SK-N-SH treated with all-trans-retinoic acid at 6 μM for 48 hours (cell line): ENCODE measurements around the gene CDH20.
A peak's percentile ranks its signal among the peaks of the same experiment; 100 is the strongest.

Source experiments
- ATAC-seq: fragments of 200-7000 bp; cut with Tn5 transposase; 3 replicates; pipeline ENCODE4 v1.9.1; 2020; ENCODE audit warnings: mild to moderate bottlenecking, moderate library complexity
- ARNTL ChIP-seq: fragments of 450-650 bp; formaldehyde crosslinking; IDR thresholded peaks from 2 replicates; pipeline ENCODE4 v1.5.0; 2020; ENCODE audit warnings: low read depth, mild to moderate bottlenecking, moderate library complexity, borderline replicate concordance
- BACH2 ChIP-seq: fragments of 250-450 bp; sonication (Bioruptor Pico); IDR thresholded peaks from 2 replicates; pipeline ENCODE4 v1.9.0; 2021; ENCODE audit warnings: mild to moderate bottlenecking, borderline replicate concordance
- CSDC2 ChIP-seq: fragments of 250-450 bp; sonication (Bioruptor Pico); IDR thresholded peaks from 2 replicates; pipeline ENCODE4 v1.5.0; 2020; ENCODE audit warnings: mild to moderate bottlenecking, moderate library complexity
- ESRRG ChIP-seq: fragments of 250-450 bp; sonication (Bioruptor Pico); IDR thresholded peaks from 2 replicates; pipeline ENCODE4 v1.6.1; 2021; ENCODE audit warnings: mild to moderate bottlenecking
- GLIS3 ChIP-seq: fragments of 250-450 bp; sonication (Bioruptor Pico); IDR thresholded peaks from 2 replicates; pipeline ENCODE4 v1.5.0; 2020; ENCODE audit warnings: mild to moderate bottlenecking, moderate library complexity
- ISL1 ChIP-seq: fragments of 250-450 bp; sonication (Bioruptor Pico); IDR thresholded peaks from 2 replicates; pipeline ENCODE4 v2.1.2; 2022; ENCODE audit warnings: mild to moderate bottlenecking, moderate library complexity
- OSR1 ChIP-seq: fragments of 250-450 bp; sonication (Bioruptor Pico); IDR thresholded peaks from 2 replicates; pipeline ENCODE4 v1.8.0; 2022; ENCODE audit warnings: moderate library complexity, mild to moderate bottlenecking, inconsistent platforms
- PPARA ChIP-seq: fragments of 250-450 bp; sonication (Bioruptor Pico); IDR thresholded peaks from 2 replicates; pipeline ENCODE4 v1.5.0; 2020; ENCODE audit warnings: mild to moderate bottlenecking, borderline replicate concordance
- SNAI2 ChIP-seq: fragments of 250-450 bp; sonication (Bioruptor Pico); IDR thresholded peaks from 2 replicates; pipeline ENCODE4 v1.5.0; 2020; ENCODE audit warnings: mild to moderate bottlenecking, moderate library complexity
- ZC3H10 ChIP-seq: fragments of 250-450 bp; sonication (Bioruptor Pico); IDR thresholded peaks from 2 replicates; pipeline ENCODE4 v1.5.1; 2021; ENCODE audit warnings: mild to moderate bottlenecking, moderate library complexity
- ZFP3 ChIP-seq: fragments of 250-450 bp; sonication (Bioruptor Pico); IDR thresholded peaks from 2 replicates; pipeline ENCODE4 v1.5.0; 2020; ENCODE audit warnings: mild to moderate bottlenecking, moderate library complexity
- ZFP30 ChIP-seq: fragments of 450-650 bp; formaldehyde crosslinking; IDR thresholded peaks from 2 replicates; pipeline ENCODE4 v1.5.0; 2022; ENCODE audit warnings: mild to moderate bottlenecking, moderate library complexity
- ZNF565 ChIP-seq: fragments of 450-650 bp; formaldehyde crosslinking; conservative IDR thresholded peaks from 2 replicates; pipeline ENCODE4 v1.5.0; 2020; ENCODE audit warnings: low read depth, mild to moderate bottlenecking, moderate library complexity
- ZNF70 ChIP-seq: fragments of 450-650 bp; formaldehyde crosslinking; IDR thresholded peaks from 2 replicates; pipeline ENCODE4 v1.5.0; 2020; ENCODE audit warnings: mild to moderate bottlenecking, moderate library complexity
- ZNF8 ChIP-seq: fragments of 450-650 bp; formaldehyde crosslinking; IDR thresholded peaks from 2 replicates; pipeline ENCODE4 v1.5.0; 2020; ENCODE audit warnings: mild to moderate bottlenecking, moderate library complexity
- TF ChIP-seq, protein P1 (sequence below): fragments of 250-450 bp; sonication (Bioruptor Pico); IDR thresholded peaks from 2 replicates; pipeline ENCODE4 v1.5.0; 2020; ENCODE audit warnings: mild to moderate bottlenecking, moderate library complexity
- TF ChIP-seq, protein P2 (sequence below): fragments of 250-450 bp; sonication (Bioruptor Pico); IDR thresholded peaks from 2 replicates; pipeline ENCODE4 v1.8.0; 2020; ENCODE audit warnings: mild to moderate bottlenecking, moderate library complexity, borderline replicate concordance
- TF ChIP-seq, protein P3 (sequence below): fragments of 250-450 bp; sonication (Bioruptor Pico); IDR thresholded peaks from 2 replicates; pipeline ENCODE4 v1.8.0; 2021; ENCODE audit warnings: low read depth, mild to moderate bottlenecking, moderate library complexity, borderline replicate concordance

The CDH20 gene

DNA sequence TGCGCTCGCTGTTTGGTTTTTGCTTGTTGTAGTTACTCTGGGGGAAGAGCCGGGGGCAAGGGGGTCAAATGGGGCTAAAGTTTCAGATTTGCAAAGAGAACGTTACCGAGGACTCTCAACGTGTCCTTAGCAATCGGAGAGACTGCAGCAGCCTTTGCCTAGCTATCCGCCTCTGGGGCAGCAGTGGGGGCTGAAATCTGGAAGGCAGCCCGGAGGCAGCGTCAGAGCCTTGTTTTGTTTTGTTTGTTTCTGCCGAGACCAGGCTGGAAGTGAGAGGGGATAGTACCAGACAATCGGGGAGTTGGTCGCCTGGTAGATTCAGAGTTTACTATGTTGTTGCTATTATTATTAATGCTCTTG lies 1.2 kb downstream of the CDH20 start:
- TF ChIP-seq PPARA (CRISPR knock-in tag), result no peak
- no peak for TF ChIP-seq ARNTL
- no peak for TF ChIP-seq SNAI2 (CRISPR knock-in tag)
- no peak for TF ChIP-seq ZNF70 (CRISPR knock-in tag)
- no peak for TF ChIP-seq OSR1 (CRISPR knock-in tag)

DNA sequence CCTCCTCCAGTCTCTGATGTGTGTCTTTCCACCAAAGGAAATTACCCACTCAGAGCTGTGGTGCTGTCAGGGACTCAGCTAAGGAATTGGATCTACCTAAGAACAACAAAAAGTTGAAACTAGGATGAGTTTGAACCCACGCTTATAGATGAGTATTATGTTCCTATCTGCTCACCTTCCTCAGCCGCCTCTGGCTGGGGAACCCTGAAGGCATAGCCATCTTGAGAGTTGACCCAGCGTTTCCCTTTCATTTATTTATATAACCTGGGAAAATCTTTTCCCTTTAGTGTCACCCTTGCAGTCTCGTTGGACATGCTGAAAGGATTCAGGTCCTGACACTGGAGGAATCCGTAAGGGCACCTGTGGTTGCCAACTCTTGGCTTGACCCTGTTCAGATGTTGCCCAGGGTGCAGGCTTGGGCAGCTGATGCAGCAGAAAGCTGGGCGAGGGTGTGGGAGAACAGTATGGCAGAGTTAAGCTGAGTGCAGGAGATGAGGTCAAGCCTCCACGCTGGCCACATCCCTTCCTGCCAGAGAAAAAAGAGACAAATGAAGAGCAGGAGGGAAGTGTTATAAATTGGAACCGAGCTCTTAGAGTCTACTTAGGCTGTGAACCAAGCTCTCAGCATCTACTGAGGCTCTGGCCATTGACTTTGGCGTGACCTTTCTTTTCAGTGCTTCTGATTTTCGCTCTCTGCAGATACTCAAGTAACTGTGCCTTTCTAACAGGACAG lies 1.9 kb downstream of the CDH20 start:
- TF ChIP-seq ESRRG (CRISPR knock-in tag) (no peak), ZFP30 (CRISPR knock-in tag) (no peak), CSDC2 (CRISPR knock-in tag) (no peak), OSR1 (CRISPR knock-in tag) (no peak)
- TF ChIP-seq, all 23 proteins: peak for 0
- ATAC-seq, result no peak

More for the DNA sequence above, 1.2 kb downstream of the CDH20 start:
- peak; percentile 18; the same call in 2 of the 3 replicates for ATAC-seq

DNA sequence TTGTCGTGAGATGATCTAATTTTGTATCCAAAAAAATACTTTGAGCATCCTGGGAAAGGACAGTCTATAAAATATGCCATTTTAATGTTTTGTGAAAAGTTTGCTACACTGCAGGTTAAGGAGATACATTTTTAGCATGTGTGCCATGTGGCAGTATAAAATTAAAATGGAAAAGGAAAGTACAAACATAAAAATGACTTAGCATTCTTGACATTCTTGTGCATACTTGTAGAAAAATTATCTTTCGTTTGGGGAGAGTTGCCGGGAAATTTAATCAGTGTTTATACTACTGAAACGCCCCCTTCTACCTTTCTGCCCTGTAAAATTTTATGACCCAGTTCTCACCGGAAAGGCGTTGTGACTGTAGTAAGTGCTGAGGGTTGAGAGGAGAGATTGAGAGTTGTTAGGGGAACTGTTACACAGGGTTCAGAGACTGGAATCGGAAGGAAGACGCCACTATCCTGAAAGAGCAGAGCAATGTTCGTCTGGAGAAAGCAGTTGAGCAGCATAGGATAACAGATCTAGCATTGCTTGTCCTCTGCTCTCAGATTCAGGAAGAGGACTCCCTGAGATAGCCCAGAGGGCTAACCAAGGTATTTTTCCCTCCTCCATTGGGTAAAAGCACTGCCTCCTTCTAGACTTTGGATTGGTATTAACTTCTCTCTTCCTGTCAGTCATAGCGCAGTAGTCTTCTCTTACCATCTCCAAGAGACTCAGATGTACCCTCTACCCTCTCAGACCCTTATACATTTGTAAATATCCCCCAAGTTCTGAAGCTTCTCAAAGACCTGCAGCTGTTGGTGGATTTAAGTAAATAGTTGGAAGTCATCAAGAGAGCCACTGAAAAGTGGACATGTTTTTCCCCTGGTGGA lies 2.7 kb downstream of the CDH20 start:
- TF ChIP-seq, protein P1, sequence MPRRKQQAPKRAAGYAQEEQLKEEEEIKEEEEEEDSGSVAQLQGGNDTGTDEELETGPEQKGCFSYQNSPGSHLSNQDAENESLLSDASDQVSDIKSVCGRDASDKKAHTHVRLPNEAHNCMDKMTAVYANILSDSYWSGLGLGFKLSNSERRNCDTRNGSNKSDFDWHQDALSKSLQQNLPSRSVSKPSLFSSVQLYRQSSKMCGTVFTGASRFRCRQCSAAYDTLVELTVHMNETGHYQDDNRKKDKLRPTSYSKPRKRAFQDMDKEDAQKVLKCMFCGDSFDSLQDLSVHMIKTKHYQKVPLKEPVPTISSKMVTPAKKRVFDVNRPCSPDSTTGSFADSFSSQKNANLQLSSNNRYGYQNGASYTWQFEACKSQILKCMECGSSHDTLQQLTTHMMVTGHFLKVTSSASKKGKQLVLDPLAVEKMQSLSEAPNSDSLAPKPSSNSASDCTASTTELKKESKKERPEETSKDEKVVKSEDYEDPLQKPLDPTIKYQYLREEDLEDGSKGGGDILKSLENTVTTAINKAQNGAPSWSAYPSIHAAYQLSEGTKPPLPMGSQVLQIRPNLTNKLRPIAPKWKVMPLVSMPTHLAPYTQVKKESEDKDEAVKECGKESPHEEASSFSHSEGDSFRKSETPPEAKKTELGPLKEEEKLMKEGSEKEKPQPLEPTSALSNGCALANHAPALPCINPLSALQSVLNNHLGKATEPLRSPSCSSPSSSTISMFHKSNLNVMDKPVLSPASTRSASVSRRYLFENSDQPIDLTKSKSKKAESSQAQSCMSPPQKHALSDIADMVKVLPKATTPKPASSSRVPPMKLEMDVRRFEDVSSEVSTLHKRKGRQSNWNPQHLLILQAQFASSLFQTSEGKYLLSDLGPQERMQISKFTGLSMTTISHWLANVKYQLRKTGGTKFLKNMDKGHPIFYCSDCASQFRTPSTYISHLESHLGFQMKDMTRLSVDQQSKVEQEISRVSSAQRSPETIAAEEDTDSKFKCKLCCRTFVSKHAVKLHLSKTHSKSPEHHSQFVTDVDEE (CRISPR knock-in tag), result no peak
- TF ChIP-seq GLIS3 (CRISPR knock-in tag), result no peak
- no peak for TF ChIP-seq ESRRG (CRISPR knock-in tag)
- TF ChIP-seq OSR1 (CRISPR knock-in tag), result no peak
- TF ChIP-seq, protein P2, sequence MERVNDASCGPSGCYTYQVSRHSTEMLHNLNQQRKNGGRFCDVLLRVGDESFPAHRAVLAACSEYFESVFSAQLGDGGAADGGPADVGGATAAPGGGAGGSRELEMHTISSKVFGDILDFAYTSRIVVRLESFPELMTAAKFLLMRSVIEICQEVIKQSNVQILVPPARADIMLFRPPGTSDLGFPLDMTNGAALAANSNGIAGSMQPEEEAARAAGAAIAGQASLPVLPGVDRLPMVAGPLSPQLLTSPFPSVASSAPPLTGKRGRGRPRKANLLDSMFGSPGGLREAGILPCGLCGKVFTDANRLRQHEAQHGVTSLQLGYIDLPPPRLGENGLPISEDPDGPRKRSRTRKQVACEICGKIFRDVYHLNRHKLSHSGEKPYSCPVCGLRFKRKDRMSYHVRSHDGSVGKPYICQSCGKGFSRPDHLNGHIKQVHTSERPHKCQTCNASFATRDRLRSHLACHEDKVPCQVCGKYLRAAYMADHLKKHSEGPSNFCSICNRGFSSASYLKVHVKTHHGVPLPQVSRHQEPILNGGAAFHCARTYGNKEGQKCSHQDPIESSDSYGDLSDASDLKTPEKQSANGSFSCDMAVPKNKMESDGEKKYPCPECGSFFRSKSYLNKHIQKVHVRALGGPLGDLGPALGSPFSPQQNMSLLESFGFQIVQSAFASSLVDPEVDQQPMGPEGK (CRISPR knock-in tag), result no peak
- no peak for TF ChIP-seq BACH2
- TF ChIP-seq PPARA (CRISPR knock-in tag), result no peak
- TF ChIP-seq ZNF565 (CRISPR knock-in tag), result no peak
- TF ChIP-seq, protein P3, sequence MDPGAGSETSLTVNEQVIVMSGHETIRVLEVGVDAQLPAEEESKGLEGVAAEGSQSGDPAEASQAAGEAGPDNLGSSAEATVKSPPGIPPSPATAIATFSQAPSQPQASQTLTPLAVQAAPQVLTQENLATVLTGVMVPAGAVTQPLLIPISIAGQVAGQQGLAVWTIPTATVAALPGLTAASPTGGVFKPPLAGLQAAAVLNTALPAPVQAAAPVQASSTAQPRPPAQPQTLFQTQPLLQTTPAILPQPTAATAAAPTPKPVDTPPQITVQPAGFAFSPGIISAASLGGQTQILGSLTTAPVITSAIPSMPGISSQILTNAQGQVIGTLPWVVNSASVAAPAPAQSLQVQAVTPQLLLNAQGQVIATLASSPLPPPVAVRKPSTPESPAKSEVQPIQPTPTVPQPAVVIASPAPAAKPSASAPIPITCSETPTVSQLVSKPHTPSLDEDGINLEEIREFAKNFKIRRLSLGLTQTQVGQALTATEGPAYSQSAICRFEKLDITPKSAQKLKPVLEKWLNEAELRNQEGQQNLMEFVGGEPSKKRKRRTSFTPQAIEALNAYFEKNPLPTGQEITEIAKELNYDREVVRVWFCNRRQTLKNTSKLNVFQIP (CRISPR knock-in tag), result no peak
- no peak for TF ChIP-seq ISL1 (CRISPR knock-in tag)
- TF ChIP-seq ZFP3, result no peak
- ATAC-seq, result no peak

DNA sequence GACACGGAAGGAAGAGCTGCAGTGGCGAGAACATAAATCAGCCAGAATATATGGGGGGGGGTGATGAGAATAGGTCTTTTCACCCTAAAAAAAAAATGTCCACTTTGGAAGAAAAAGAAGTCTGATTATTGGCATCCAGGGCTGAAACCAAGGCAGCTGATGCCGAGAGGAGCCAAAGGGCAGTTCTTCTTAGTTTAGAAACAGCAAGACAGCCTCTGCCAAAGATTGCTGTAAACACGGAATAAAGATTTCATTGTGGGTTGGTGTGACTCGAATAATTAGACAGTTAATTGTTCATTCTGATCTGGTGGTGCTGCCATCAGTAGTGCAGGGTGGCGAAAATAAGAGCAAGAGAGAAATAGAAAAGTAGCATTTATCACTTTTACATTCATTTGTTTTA lies 3.5 kb downstream of the CDH20 start:
- TF ChIP-seq ZNF8, result no peak
- no peak for TF ChIP-seq GLIS3 (CRISPR knock-in tag)
- TF ChIP-seq ZNF565 (CRISPR knock-in tag), result no peak
- TF ChIP-seq ZFP30 (CRISPR knock-in tag), result no peak
- TF ChIP-seq ZC3H10 (CRISPR knock-in tag), result no peak
- TF ChIP-seq ZFP3, result no peak
- TF ChIP-seq, protein P2 (CRISPR knock-in tag), result no peak
- TF ChIP-seq, protein P3 (CRISPR knock-in tag), result no peak
- TF ChIP-seq SNAI2 (CRISPR knock-in tag), result no peak
- TF ChIP-seq BACH2, result no peak
- no peak for ATAC-seq
